CD4-positive, alpha-beta T cell (primary cell): Measurements from ENCODE around the gene MOCS2. TPM values are rescaled to one million over a fixed set of nuclear protein-coding genes. Genes with fewer than 3 reads are reported as not detected.
A peak's percentile ranks its signal among the peaks of the same experiment; 100 is the strongest.

ENCODE experiments used
- ATAC-seq: fragments of 200-7000 bp; cut with Tn5 transposase; one replicate; pipeline ENCODE4 v1.10.0; 2022; ENCODE audit warnings: mild to moderate bottlenecking; ENCODE audit not compliant: poor library complexity
- CTCF ChIA-PET: fragments of 350-600 bp; sonication (Branson Sonifier 250); formaldehyde crosslinking; loops from one replicate; lab custom pipeline; 2021; ENCODE audit warnings: antibody characterized with exemption, inconsistent platforms; lab: Charles Lee
- POLR2A ChIA-PET: fragments of 350-600 bp; sonication (Branson Sonifier 250); formaldehyde crosslinking; loops from one replicate; lab custom pipeline; 2021; ENCODE audit warnings: antibody characterized with exemption, inconsistent platforms; lab: Charles Lee
- DNase-seq, 14 experiments: peaks; one replicate each; pipeline ENCODE4 v3.0.0-alpha.2; 2013 to 2020; ENCODE audit warnings: mixed read lengths in 2 of 14
- H3K27ac ChIP-seq, 2 donors: one replicate each; pipeline versions ENCODE4 v1.5.1 to v1.7.0; 2013; ENCODE audit warnings: low read length in 2 of 2, low read depth in 1 of 2, mild to moderate bottlenecking in 1 of 2
- H3K27me3 ChIP-seq, 2 experiments: 1 replicate in 1 of 2; 2 replicates in 1 of 2; pipeline versions ENCODE4 v1.6.1 to v1.7.0; 2013; ENCODE audit warnings: low read length in 2 of 2, control low read depth in 1 of 2, mild to moderate bottlenecking in 1 of 2, moderate library complexity in 1 of 2; ENCODE audit not compliant: insufficient read depth in 2 of 2, control insufficient read depth in 1 of 2
- H3K36me3 ChIP-seq: one replicate; pipeline ENCODE4 v1.6.1; 2013; ENCODE audit warnings: low read length, control low read depth; ENCODE audit not compliant: insufficient read depth
- H3K4me1 ChIP-seq: one replicate; pipeline ENCODE4 v1.6.1; 2013; ENCODE audit warnings: low read length, control low read depth; ENCODE audit not compliant: insufficient read depth
- H3K4me3 ChIP-seq: one replicate; pipeline ENCODE4 v1.5.1; 2013; ENCODE audit warnings: mild to moderate bottlenecking, low read length, moderate library complexity
- H3K9me3 ChIP-seq, 2 experiments: 1 replicate in 1 of 2; 2 replicates in 1 of 2; pipeline versions ENCODE4 v1.6.1 to v1.7.0; 2013; ENCODE audit warnings: low read length in 2 of 2, mild to moderate bottlenecking in 2 of 2, control low read depth in 1 of 2, moderate library complexity in 1 of 2; ENCODE audit not compliant: control insufficient read depth in 1 of 2, insufficient read depth in 1 of 2
- H3K27ac Mint-ChIP-seq: one replicate; pipeline ENCODE4 v1.8.0; 2020; ENCODE audit warnings: mixed read lengths
- H3K27me3 Mint-ChIP-seq: one replicate; pipeline ENCODE4 v1.8.0; 2021; ENCODE audit warnings: mixed read lengths
- H3K36me3 Mint-ChIP-seq: one replicate; pipeline ENCODE4 v1.8.0; 2021; ENCODE audit warnings: low read depth, mixed read lengths
- H3K4me1 Mint-ChIP-seq: one replicate; pipeline ENCODE4 v1.8.0; 2021; ENCODE audit warnings: low read depth, mixed read lengths
- H3K4me3 Mint-ChIP-seq: one replicate; pipeline ENCODE4 v1.8.0; 2020; ENCODE audit warnings: mild to moderate bottlenecking, mixed read lengths
- H3K9me3 Mint-ChIP-seq: one replicate; pipeline ENCODE4 v1.8.0; 2020; ENCODE audit warnings: mixed read lengths
- intact Hi-C, 2 experiments: fragments of 100-400 bp; cut with DNase I in 1 of 2; cut with micrococcal nuclease in 1 of 2; formaldehyde crosslinking; loops; one replicate each; pipeline versions ENCODE4 v1.15.1 to v1.9.0; 2023 to 2025; cut with DNase I, micrococcal nuclease
- total RNA-seq, 174 experiments: library from RNA in 2 of 174; stranded (reverse) in 2 of 174; gene quantifications; one replicate each; pipeline ENCODE4 v1.2.3 and lab custom pipeline; 2021 to 2026
- TF ChIP-seq, protein P1 (sequence below): fragments of 200-600 bp; IDR thresholded peaks from one replicate; pipeline ENCODE4 v1.8.0; 2022; ENCODE audit warnings: antibody characterized with exemption, mild to moderate bottlenecking

Gene MOCS2
- total RNA-seq, 2 experiments from 2014 or later: 19.5 to 20.4 TPM

DNA sequence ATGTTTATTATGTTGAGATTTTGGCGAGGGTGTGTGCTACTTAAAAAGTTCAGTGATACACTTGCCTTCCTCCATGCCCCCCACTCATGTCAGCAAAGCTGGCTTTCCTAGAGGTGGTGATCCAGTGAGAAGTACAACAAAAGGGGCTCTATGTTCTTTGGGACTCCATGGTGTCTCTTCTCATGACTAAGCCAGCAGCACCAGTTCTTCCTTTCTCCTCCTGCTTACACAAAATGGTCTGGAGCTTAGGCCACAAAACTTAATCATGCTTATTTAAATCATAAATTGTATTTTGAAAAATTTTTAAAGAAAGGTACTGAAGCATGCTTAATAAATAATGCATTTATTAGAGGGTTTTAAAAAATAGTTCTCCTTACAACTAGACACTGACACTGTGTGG is 22.4 kb downstream of the MOCS2 start:
- Histone ChIP-seq H3K27me3 (no peaks in the 10 kb centered on the region), H3K36me3 (no peaks in the 10 kb centered on the region), H3K4me1 (peaks cover 7% of the 10 kb centered on the region), H3K27ac (no peak overlapping the region), H3K9me3 (no peaks in the 10 kb centered on the region), H3K4me3 (no peak overlapping the region)
- intact Hi-C loops: loop anchor here in 1 of 2 experiments (5.0 kb wide), 1 partner anchor 50 kb away; no protein-coding TSS in a partner anchor
- H3K4me1 Mint-ChIP-seq: peaks cover 38% of the 10 kb centered on the region
- TF ChIP-seq, protein P1, sequence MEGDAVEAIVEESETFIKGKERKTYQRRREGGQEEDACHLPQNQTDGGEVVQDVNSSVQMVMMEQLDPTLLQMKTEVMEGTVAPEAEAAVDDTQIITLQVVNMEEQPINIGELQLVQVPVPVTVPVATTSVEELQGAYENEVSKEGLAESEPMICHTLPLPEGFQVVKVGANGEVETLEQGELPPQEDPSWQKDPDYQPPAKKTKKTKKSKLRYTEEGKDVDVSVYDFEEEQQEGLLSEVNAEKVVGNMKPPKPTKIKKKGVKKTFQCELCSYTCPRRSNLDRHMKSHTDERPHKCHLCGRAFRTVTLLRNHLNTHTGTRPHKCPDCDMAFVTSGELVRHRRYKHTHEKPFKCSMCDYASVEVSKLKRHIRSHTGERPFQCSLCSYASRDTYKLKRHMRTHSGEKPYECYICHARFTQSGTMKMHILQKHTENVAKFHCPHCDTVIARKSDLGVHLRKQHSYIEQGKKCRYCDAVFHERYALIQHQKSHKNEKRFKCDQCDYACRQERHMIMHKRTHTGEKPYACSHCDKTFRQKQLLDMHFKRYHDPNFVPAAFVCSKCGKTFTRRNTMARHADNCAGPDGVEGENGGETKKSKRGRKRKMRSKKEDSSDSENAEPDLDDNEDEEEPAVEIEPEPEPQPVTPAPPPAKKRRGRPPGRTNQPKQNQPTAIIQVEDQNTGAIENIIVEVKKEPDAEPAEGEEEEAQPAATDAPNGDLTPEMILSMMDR: no peak
- no peak overlapping the region for H3K27ac Mint-ChIP-seq
- no peaks in the 10 kb centered on the region for H3K27me3 Mint-ChIP-seq
- no peaks in the 10 kb centered on the region for H3K9me3 Mint-ChIP-seq
- no peaks in the 10 kb centered on the region for H3K36me3 Mint-ChIP-seq
- no peak overlapping the region for H3K4me3 Mint-ChIP-seq
- ATAC-seq (no peak), DNase-seq (no peak)
- ChIA-PET CTCF (no interaction called here), POLR2A (no interaction called here)

DNA sequence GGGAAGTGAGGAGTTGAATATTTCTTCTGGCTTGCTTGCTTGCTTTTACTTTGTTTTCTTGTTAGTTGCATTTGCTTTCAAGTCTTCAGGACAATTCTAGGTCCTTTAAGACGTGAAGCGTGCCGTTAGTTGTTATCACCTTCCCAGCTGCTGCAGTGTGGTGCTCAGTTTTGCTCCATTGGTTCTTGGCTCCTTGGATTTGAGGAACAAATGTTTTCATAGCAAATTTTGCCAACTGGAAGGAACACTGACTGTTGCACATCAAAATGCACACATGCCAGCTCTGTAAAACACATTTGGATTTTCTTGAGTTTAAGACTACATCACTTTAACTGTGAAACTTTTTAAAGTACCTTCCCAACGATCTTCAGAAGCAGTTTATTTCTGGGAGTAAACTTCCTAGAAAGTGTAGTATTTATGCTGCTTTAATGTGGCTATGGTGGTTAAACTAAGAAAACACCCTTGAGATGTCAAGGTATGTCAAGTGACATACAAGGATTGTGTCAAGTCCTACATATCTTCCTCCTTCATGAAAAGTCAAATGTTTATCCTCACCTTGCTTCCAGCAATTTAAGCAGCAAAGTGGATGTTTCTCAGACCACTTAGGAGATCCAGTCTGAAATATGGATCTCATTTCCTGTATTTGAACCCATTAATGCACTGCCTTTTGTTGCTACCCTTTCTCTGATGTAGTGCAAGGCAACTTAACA is 24.9 kb downstream of the MOCS2 start:
- no peak overlapping the region for H3K4me3 ChIP-seq
- intact Hi-C loops: loop anchor here in 1 of 2 experiments (5.0 kb wide), 1 partner anchor 47 kb away; no protein-coding TSS in a partner anchor
- Mint-ChIP-seq H3K36me3 (no peaks in the 10 kb centered on the region), H3K4me3 (no peak overlapping the region), H3K27ac (no peak overlapping the region), H3K27me3 (peaks cover 5% of the 10 kb centered on the region), H3K9me3 (no peaks in the 10 kb centered on the region), H3K4me1 (peaks cover 44% of the 10 kb centered on the region)
- TF ChIP-seq, protein P1: no peak
- POLR2A ChIA-PET: interaction anchor here (0.9 kb wide), 1 partner anchor 25 kb away, joined by 3 read pairs; the partner anchor contains the start of gene MOCS2
- H3K4me1 ChIP-seq: peaks cover 9% of the 10 kb centered on the region
- CTCF ChIA-PET: no interaction called here
- DNase-seq (peak in 1 of 14 experiments; percentile 23), ATAC-seq (no peak)
- H3K36me3 ChIP-seq: no peaks in the 10 kb centered on the region
- H3K27me3 ChIP-seq: peaks cover 0 to 3% of the 10 kb centered on the region in 2 experiments
- H3K27ac ChIP-seq: no peak overlapping the region
- H3K9me3 ChIP-seq: no peaks in the 10 kb centered on the region

DNA sequence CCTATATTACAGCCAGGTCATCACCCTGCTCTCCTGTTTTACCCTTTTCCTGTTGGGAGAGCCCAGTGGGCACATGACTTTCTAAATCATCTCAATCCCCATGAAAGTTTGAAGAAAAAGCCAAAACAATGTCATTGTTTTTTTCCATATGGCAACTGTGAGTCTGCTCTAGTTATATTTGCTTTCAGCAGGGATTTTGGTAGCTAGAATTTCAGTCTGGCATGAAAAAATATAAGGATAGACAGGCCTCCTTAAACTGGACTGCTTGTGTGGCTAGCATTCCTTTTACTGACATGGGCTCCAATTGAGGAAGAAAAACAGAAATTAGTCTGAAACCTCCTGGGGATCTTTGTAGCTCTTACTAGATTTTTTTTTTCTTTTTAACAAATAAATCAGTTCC is 25.6 kb downstream of the MOCS2 start:
- TF ChIP-seq, protein P1: no peak
- ChIA-PET CTCF (no interaction called here), POLR2A (interaction anchor here (0.7 to 0.9 kb wide), 2 partner anchors 26 to 136 kb away, joined by 3 read pairs; partner anchors contain the start of gene MOCS2)
- no peaks in the 10 kb centered on the region for H3K9me3 Mint-ChIP-seq
- H3K9me3 ChIP-seq: no peaks in the 10 kb centered on the region
- H3K27me3 ChIP-seq: peaks cover 0 to 3% of the 10 kb centered on the region in 2 experiments
- intact Hi-C loops: no loop called here
- H3K27me3 Mint-ChIP-seq: peaks cover 5% of the 10 kb centered on the region
- H3K4me1 ChIP-seq: peaks cover 9% of the 10 kb centered on the region
- no peak overlapping the region for H3K27ac ChIP-seq
- H3K4me1 Mint-ChIP-seq: peaks cover 36% of the 10 kb centered on the region
- no peaks in the 10 kb centered on the region for H3K36me3 Mint-ChIP-seq
- DNase-seq: no peak
- ATAC-seq: no peak
- no peak overlapping the region for H3K4me3 Mint-ChIP-seq
- no peak overlapping the region for H3K4me3 ChIP-seq
- H3K27ac Mint-ChIP-seq: no peak overlapping the region
- H3K36me3 ChIP-seq: no peaks in the 10 kb centered on the region
